Colonic mucosa (tissue), 4 donors: ENCODE data around the gene BATF3. TPM values are rescaled to one million over a fixed set of nuclear protein-coding genes. Genes with fewer than 3 reads are reported as not detected.
A peak's percentile ranks its signal among the peaks of the same experiment; 100 is the strongest.

ENCODE experiments used
- DNase-seq: peaks from one replicate; pipeline ENCODE4 v3.0.0-alpha.2; 2020
- H3K27ac ChIP-seq: fragments of 200-600 bp; one replicate; pipeline ENCODE4 v1.8.0; 2021
- H3K27me3 ChIP-seq: fragments of 200-600 bp; one replicate; pipeline ENCODE4 v1.8.0; 2021
- H3K36me3 ChIP-seq: fragments of 200-600 bp; one replicate; pipeline ENCODE4 v1.8.0; 2021
- H3K4me1 ChIP-seq: fragments of 200-600 bp; one replicate; pipeline ENCODE4 v1.8.0; 2021; ENCODE audit warnings: mild to moderate bottlenecking
- H3K4me3 ChIP-seq: fragments of 200-600 bp; one replicate; pipeline ENCODE4 v1.8.0; 2021
- H3K9ac ChIP-seq, 2 donors: one replicate each; pipeline ENCODE4 v1.7.0; 2013; ENCODE audit warnings: control low read depth in 2 of 2, low read depth in 2 of 2, low read length in 2 of 2
- H3K9me3 ChIP-seq: fragments of 200-600 bp; one replicate; pipeline ENCODE4 v1.8.0; 2021
- CTCF ChIP-seq: fragments of 200-600 bp; IDR thresholded peaks from one replicate; pipeline ENCODE4 v1.8.0; 2022; ENCODE audit warnings: antibody characterized with exemption, mild to moderate bottlenecking
- intact Hi-C: fragments of 100-400 bp; cut with DNase I; formaldehyde crosslinking; loops from one replicate; pipeline ENCODE4 v1.14.1; 2022
- total RNA-seq, 2 donors: library from RNA; stranded (reverse); fragmentation: NEBNext Ultra II Directional in 1 of 2; extraction: Animal tissue kit (Norgen Biotek cat#: 25700) in 1 of 2; gene quantifications; one replicate each; pipeline ENCODE4 v1.2.1, GENCODE V29; 2021
- donor health status: healthy.
- donor health status: DM: no; HTN: no; CAD: no.
- donor health status: DM: no; HTN: no; CAD: no.

BATF3 gene
- under 1 TPM; 0.74 to 0.88 TPM for total RNA-seq

GRCh38 chr1:212699625-212700222 is at the start of gene BATF3:
BATF3 (minus strand) TSS chr1:212699840; CDS start chr1:212699762, 78 bp downstream.
- H3K4me3 ChIP-seq = peak within 1 kb of the TSS; percentile 53
- intact Hi-C loops = no loop called here
- H3K27ac ChIP-seq = peak within 1 kb of the TSS; percentile 62
- no peaks in the 10 kb centered on the region for H3K9me3 ChIP-seq
- peak within 1 kb of the TSS; percentile 29 to 58 for H3K9ac ChIP-seq
- H3K27me3 ChIP-seq = peaks cover 52% of the 10 kb centered on the region
- H3K4me1 ChIP-seq = peaks cover 11% of the 10 kb centered on the region
- no peak for TF ChIP-seq CTCF
- DNase-seq = peak; percentile 42
- no peaks in the 10 kb centered on the region for H3K36me3 ChIP-seq

GRCh38 chr1:212746546-212746945 is 46.9 kb upstream of the BATF3 start:
- H3K27me3 ChIP-seq = no peaks in the 10 kb centered on the region
- H3K4me3 ChIP-seq = no peak overlapping the region
- H3K9ac ChIP-seq = no peak overlapping the region
- intact Hi-C loops = no loop called here
- H3K4me1 ChIP-seq = no peaks in the 10 kb centered on the region
- no peak overlapping the region for H3K27ac ChIP-seq
- DNase-seq = no peak
- H3K36me3 ChIP-seq = no peaks in the 10 kb centered on the region
- TF ChIP-seq CTCF = no peak
- no peaks in the 10 kb centered on the region for H3K9me3 ChIP-seq

- no peak for TF ChIP-seq CTCF
- Histone ChIP-seq H3K9ac (no peak overlapping the region), H3K27me3 (no peaks in the 10 kb centered on the region), H3K27ac (no peak overlapping the region), H3K36me3 (no peaks in the 10 kb centered on the region), H3K4me1 (no peaks in the 10 kb centered on the region), H3K4me3 (no peak overlapping the region), H3K9me3 (no peaks in the 10 kb centered on the region)
- DNase-seq = no peak
- intact Hi-C loops = no loop called here
Measured at GRCh38 chr1:212745303-212745702, 45.7 kb upstream of the BATF3 start.

- H3K36me3 ChIP-seq = no peaks in the 10 kb centered on the region
- H3K4me1 ChIP-seq = no peaks in the 10 kb centered on the region
- intact Hi-C loops = no loop called here
- H3K27ac ChIP-seq = no peak overlapping the region
- no peak overlapping the region for H3K9ac ChIP-seq
- no peaks in the 10 kb centered on the region for H3K9me3 ChIP-seq
- TF ChIP-seq CTCF = no peak
- no peak for DNase-seq
- no peaks in the 10 kb centered on the region for H3K27me3 ChIP-seq
- no peak overlapping the region for H3K4me3 ChIP-seq
Measured at GRCh38 chr1:212743901-212744475, 44.3 kb upstream of the BATF3 start.

- no peaks in the 10 kb centered on the region for H3K4me1 ChIP-seq
- intact Hi-C loops = no loop called here
- no peaks in the 10 kb centered on the region for H3K36me3 ChIP-seq
- no peak for DNase-seq
- H3K9me3 ChIP-seq = no peaks in the 10 kb centered on the region
- H3K27me3 ChIP-seq = no peaks in the 10 kb centered on the region
- TF ChIP-seq CTCF = no peak
- no peak overlapping the region for H3K4me3 ChIP-seq
- H3K9ac ChIP-seq = no peak overlapping the region
- no peak overlapping the region for H3K27ac ChIP-seq
Measured at GRCh38 chr1:212738330-212738729, 38.7 kb upstream of the BATF3 start.
